K562 (cell line): ENCODE measurements around the gene DCP2. TPM values are rescaled to one million over a fixed set of nuclear protein-coding genes. Genes with fewer than 3 reads are reported as not detected.

ENCODE experiments used
- BDP1 ChIP-seq: IDR thresholded peaks from 3 replicates; pipeline ENCODE4 v1.6.1; 2011; ENCODE audit not compliant: insufficient read length, insufficient read depth
- BMI1 ChIP-seq: fragments of 150-350 bp; IDR thresholded peaks from 2 replicates; pipeline ENCODE4 v1.6.1; 2014; ENCODE audit warnings: low read length
- BRD4 ChIP-seq: fragments of 200-600 bp; sonication (generic); IDR thresholded peaks from 2 replicates; pipeline ENCODE4 v1.6.1; 2017; ENCODE audit warnings: inconsistent platforms
- GATAD2A ChIP-seq: fragments of 450-650 bp; IDR thresholded peaks from 2 replicates; pipeline ENCODE4 v1.6.1; 2017
- GTF2E2 ChIP-seq: fragments of 200-800 bp; sonication (Bioruptor generic); IDR thresholded peaks from 2 replicates; pipeline ENCODE4 v1.6.1; 2016; ENCODE audit warnings: missing genetic modification characterization, missing compliant biosample characterization
- GTF3C2 ChIP-seq: IDR thresholded peaks from 3 replicates; pipeline ENCODE4 v1.6.1; 2011; ENCODE audit warnings: borderline replicate concordance, mild to moderate bottlenecking, moderate library complexity; ENCODE audit not compliant: insufficient read length; ENCODE audit errors: extremely low read depth
- HDAC1 ChIP-seq, 2 experiments: fragments of 450-650 bp; IDR thresholded peaks; 2 replicates each; pipeline ENCODE4 v1.6.1; 2016 to 2017; ENCODE audit warnings: inconsistent platforms in 1 of 2, mild to moderate bottlenecking in 1 of 2, moderate library complexity in 1 of 2
- HES1 ChIP-seq: fragments of 450-650 bp; IDR thresholded peaks from 2 replicates; pipeline ENCODE4 v1.6.1; 2016; ENCODE audit warnings: low read depth, mild to moderate bottlenecking, moderate library complexity
- HEY1 ChIP-seq: fragments of 250-450 bp; sonication (Bioruptor Pico); IDR thresholded peaks from 2 replicates; pipeline ENCODE4 v1.5.0; 2020; ENCODE audit warnings: mild to moderate bottlenecking, moderate library complexity, borderline replicate concordance
- MAZ ChIP-seq, 2 experiments: fragments of 450-650 bp in 1 of 2; sonication (generic) in 1 of 2; formaldehyde crosslinking; IDR thresholded peaks in 1 of 2; conservative IDR thresholded peaks in 1 of 2; 2 replicates each; pipeline versions ENCODE4 v1.4.0 to v1.5.0; 2020; ENCODE audit warnings: mild to moderate bottlenecking in 1 of 2, missing genetic modification reagents in 1 of 2
- MXI1 ChIP-seq: IDR thresholded peaks from 2 replicates; pipeline ENCODE4 v1.6.1; 2011; ENCODE audit warnings: low read depth, mild to moderate bottlenecking, improper control_type of control experiment, low read length
- PHF8 ChIP-seq: fragments of 200-600 bp; sonication (generic); IDR thresholded peaks from 2 replicates; pipeline ENCODE4 v1.6.1; 2012; ENCODE audit warnings: mixed run types, mild to moderate bottlenecking, inconsistent platforms, low read length, moderate library complexity, borderline replicate concordance
- POLR2B ChIP-seq: fragments of 450-650 bp; IDR thresholded peaks from 2 replicates; pipeline ENCODE4 v1.6.1; 2018; ENCODE audit warnings: low read depth; ENCODE audit not compliant: partially characterized antibody
- RFX7 ChIP-seq: fragments of 250-450 bp; sonication (Bioruptor Pico); IDR thresholded peaks from 2 replicates; pipeline ENCODE4 v1.5.1; 2021; ENCODE audit warnings: mild to moderate bottlenecking
- SMARCB1 ChIP-seq: IDR thresholded peaks from 2 replicates; pipeline ENCODE4 v1.6.1; 2011; ENCODE audit warnings: improper control_type of control experiment, low read depth; ENCODE audit not compliant: insufficient read length
- TAF7 ChIP-seq: fragments of 450-650 bp; IDR thresholded peaks from 2 replicates; pipeline ENCODE4 v1.6.1; 2016; ENCODE audit warnings: missing genetic modification characterization, missing compliant biosample characterization
- ZNF165 ChIP-seq: fragments of 250-450 bp; sonication (Bioruptor Pico); IDR thresholded peaks from 2 replicates; pipeline ENCODE4 v1.4.0; 2020; ENCODE audit warnings: borderline replicate concordance
- ZNF589 ChIP-seq: fragments of 200-800 bp; sonication (Bioruptor generic); IDR thresholded peaks from 2 replicates; pipeline ENCODE4 v1.6.1; 2016; ENCODE audit warnings: low read depth, missing genetic modification characterization, missing compliant biosample characterization
- polyA plus RNA-seq, 8 experiments: library from polyadenylated mRNA; depleted of rRNA in 4 of 8; stranded (reverse) in 5 of 8; unstranded in 3 of 8; fragments of >200 nt; fragmentation: Nextera tagmentation in 2 of 8; fragmentation: Illumina TruSeq in 1 of 8; extraction: Ambion mirVana in 2 of 8; extraction: Trizol in 1 of 8; gene quantifications; 2 replicates each; pipeline versions ENCODE4 v1.2.1 to v1.2.3, GENCODE V29; 2011 to 2014; ENCODE audit warnings: inconsistent platforms in 1 of 8, missing spikeins in 1 of 8
- total RNA-seq, 7 experiments: library from RNA; depleted of rRNA in 6 of 7; stranded (reverse); fragments of >200 nt in 6 of 7; fragmentation: Illumina TruSeq in 2 of 7; extraction: Trizol in 2 of 7; gene quantifications; 2 replicates each; pipeline versions ENCODE4 v1.2.1 to v1.2.3, GENCODE V29; 2011 to 2021; ENCODE audit warnings: low replicate concordance in 1 of 7
- TF ChIP-seq, protein P1 (sequence below): fragments of 250-450 bp; sonication (Bioruptor Pico); IDR thresholded peaks from 2 replicates; pipeline ENCODE4 v1.8.0; 2022; ENCODE audit warnings: inconsistent platforms
- TF ChIP-seq, protein P2 (sequence below): fragments of 450-650 bp; conservative IDR thresholded peaks from 2 replicates; pipeline ENCODE4 v1.6.1; 2016; ENCODE audit warnings: missing genetic modification characterization, low read depth, mild to moderate bottlenecking, missing compliant biosample characterization, moderate library complexity
- TF ChIP-seq, protein P3 (sequence below): fragments of 450-650 bp; IDR thresholded peaks from 2 replicates; pipeline ENCODE4 v1.6.1; 2016; ENCODE audit warnings: missing biosample characterization, missing genetic modification characterization

Gene DCP2
- total and polyA plus RNA-seq, 9 of the 15 experiments (the other 6 are each of a cell fraction or from before 2014, with no cell fraction given) = 25.9 to 109 (median 46.7) TPM

DNA sequence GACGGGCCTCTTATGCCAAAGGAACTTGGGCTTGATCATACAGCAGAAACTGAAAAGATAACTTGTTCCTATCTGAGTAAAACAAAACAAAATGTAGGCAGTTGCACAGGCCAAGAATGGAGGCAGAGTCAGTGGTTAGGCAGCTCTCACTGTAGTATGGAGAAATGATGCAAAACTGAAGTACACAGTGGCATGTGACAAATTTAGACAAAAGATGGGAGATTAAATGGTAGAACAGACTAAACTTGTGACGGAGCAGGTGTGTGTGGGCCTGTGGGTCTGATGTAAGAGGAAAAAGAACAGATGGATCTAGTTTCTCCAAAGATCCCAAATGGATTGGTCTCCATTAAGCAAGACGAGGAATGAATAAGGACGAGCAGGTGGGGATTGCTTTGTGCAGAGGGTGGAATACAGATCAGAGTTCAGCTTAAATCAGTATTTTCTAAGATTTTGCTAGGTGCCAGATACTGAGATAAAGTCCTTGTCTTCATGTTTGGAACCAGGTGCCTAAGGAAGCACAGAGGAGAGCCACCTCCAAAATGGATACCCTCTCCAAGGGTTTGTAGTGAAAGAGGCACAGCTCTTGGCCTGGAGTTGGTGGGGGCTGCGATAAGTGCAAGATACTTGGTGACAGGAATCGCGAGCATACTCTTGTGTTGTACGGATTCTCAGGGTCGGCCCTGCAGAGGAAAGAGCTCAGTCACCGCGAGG is 722 bp upstream of the DCP2 start (continued):
- TF ChIP-seq, protein P1, sequence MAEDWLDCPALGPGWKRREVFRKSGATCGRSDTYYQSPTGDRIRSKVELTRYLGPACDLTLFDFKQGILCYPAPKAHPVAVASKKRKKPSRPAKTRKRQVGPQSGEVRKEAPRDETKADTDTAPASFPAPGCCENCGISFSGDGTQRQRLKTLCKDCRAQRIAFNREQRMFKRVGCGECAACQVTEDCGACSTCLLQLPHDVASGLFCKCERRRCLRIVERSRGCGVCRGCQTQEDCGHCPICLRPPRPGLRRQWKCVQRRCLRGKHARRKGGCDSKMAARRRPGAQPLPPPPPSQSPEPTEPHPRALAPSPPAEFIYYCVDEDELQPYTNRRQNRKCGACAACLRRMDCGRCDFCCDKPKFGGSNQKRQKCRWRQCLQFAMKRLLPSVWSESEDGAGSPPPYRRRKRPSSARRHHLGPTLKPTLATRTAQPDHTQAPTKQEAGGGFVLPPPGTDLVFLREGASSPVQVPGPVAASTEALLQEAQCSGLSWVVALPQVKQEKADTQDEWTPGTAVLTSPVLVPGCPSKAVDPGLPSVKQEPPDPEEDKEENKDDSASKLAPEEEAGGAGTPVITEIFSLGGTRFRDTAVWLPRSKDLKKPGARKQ = no peak
- TF ChIP-seq BMI1 (no peak), GATAD2A (0 out of 2 replicates have a peak, but pooled peaks have one; percentile 72), MXI1 (no peak), SMARCB1 (no peak), BRD4 (no peak), GTF3C2 (no peak), PHF8 (peak; percentile 53; the same call in 1 of the 2 replicates), RFX7 (CRISPR knock-in tag) (no peak), ZNF165 (CRISPR knock-in tag) (no peak), MAZ (CRISPR knock-in tag; conservative IDR thresholded peaks at IDR 0.05 in 1 of 2, IDR thresholded peaks at IDR 0.05 in 1 of 2) (peak in 1 of 2 experiments; percentile 43; a peak in 2 of 4 replicates), POLR2B (no peak), HES1 (no peak), ZNF589 (CRISPR knock-in tag) (peak; percentile 58; the same call in 1 of the 2 replicates), TAF7 (tag) (peak; percentile 74), GTF2E2 (tag) (0 out of 2 replicates have a peak, but pooled peaks have one; percentile 31), HDAC1 (IDR thresholded peaks at IDR 0.05) (0 out of 4 replicates have a peak, but pooled peaks of 1 of the 2 experiments have one; percentile 36), HEY1 (CRISPR knock-in tag) (no peak), BDP1 (no peak)
- TF ChIP-seq, protein P2, sequence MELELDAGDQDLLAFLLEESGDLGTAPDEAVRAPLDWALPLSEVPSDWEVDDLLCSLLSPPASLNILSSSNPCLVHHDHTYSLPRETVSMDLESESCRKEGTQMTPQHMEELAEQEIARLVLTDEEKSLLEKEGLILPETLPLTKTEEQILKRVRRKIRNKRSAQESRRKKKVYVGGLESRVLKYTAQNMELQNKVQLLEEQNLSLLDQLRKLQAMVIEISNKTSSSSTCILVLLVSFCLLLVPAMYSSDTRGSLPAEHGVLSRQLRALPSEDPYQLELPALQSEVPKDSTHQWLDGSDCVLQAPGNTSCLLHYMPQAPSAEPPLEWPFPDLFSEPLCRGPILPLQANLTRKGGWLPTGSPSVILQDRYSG = peak; percentile 65
- TF ChIP-seq, protein P3, sequence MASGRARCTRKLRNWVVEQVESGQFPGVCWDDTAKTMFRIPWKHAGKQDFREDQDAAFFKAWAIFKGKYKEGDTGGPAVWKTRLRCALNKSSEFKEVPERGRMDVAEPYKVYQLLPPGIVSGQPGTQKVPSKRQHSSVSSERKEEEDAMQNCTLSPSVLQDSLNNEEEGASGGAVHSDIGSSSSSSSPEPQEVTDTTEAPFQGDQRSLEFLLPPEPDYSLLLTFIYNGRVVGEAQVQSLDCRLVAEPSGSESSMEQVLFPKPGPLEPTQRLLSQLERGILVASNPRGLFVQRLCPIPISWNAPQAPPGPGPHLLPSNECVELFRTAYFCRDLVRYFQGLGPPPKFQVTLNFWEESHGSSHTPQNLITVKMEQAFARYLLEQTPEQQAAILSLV (tag) = no peak
